Stimulated activated naive CD8-positive, alpha-beta T cell treated with anti-CD3 and anti-CD28 coated beads, Interleukin-15, Interleukin-2, amounts not matched to agents 100 U/mL and 50 U/mL, for 24 hours (primary cell): Measurements from ENCODE around the gene CHST15.

Source experiments
- ATAC-seq: fragments of 150-1000 bp; cut with Tn5 transposase; one replicate; pipeline ENCODE4 v1.10.0; 2021
- DNase-seq: peaks from one replicate; pipeline ENCODE4 v3.0.0; 2021

The CHST15 gene

GRCh38 chr10:124064676-124065075 lies 28.7 kb downstream of the CHST15 start:
- ATAC-seq, result no peak
- DNase-seq, result no peak

GRCh38 chr10:124063750-124064603 lies 29.4 kb downstream of the CHST15 start:
- ATAC-seq (no peak), DNase-seq (no peak)

DNA sequence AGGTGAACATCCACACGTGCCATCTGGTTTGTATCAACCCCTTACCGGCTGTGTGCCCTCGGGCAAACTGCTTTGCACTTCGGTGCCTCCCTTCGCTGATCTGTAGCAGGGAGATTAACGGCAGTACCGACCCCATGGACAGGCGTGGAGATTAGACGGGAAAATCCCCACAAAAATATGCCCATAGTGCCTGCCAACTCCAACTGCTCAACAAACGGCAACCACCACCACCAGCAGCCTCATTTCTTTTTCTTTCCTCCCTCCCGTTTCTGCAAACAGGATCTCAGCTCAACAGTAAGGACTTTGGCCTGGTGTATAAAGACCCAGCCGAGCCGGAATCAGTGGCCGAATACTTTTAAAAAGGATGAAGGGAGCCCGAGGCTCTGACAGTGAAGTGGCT lies 31.0 kb downstream of the CHST15 start:
- DNase-seq (no peak), ATAC-seq (no peak)

- ATAC-seq (no peak), DNase-seq (no peak)
Measured at GRCh38 chr10:124061030-124061429, 32.4 kb downstream of the CHST15 start.

DNA sequence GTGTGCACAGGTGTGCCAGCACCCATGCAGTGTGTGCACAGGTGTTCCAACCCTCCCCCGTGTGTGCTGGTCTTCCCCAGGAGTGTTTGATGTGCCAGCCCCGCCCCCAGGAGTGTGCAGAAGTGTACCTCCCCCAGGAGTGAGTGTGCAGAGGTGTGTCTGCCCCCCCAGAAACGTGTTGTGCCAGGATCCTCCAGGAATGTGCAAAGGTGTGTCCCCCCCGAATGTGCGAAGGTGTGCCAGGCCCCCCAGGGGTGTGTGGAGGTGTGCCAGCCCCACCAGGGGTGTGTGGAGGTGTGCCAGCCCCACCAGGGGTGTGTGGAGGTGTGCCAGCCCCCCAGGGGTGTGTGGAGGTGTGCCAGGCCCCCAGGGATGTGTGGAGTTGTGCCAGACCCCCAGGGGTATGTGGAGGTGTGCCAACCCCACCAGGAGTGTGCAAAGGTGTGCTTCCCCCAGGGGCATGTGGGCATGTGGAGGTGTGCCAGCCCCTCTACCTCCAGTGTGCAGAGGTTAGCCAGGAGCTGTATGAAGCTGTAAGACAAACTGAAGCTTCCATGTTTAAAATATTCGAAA lies 33.2 kb downstream of the CHST15 start:
- no peak for DNase-seq
- ATAC-seq, result no peak

GRCh38 chr10:124059551-124059950 lies 33.8 kb downstream of the CHST15 start:
- no peak for DNase-seq
- no peak for ATAC-seq

GRCh38 chr10:124058346-124059003 lies 34.9 kb downstream of the CHST15 start:
- no peak for ATAC-seq
- no peak for DNase-seq

GRCh38 chr10:124057601-124058000 lies 35.8 kb downstream of the CHST15 start:
- no peak for ATAC-seq
- DNase-seq, result no peak

- no peak for ATAC-seq
- no peak for DNase-seq
Measured at GRCh38 chr10:124056337-124056980, 36.9 kb downstream of the CHST15 start.

GRCh38 chr10:124053971-124054370 lies 39.4 kb downstream of the CHST15 start:
- no peak for DNase-seq
- ATAC-seq, result no peak

DNA sequence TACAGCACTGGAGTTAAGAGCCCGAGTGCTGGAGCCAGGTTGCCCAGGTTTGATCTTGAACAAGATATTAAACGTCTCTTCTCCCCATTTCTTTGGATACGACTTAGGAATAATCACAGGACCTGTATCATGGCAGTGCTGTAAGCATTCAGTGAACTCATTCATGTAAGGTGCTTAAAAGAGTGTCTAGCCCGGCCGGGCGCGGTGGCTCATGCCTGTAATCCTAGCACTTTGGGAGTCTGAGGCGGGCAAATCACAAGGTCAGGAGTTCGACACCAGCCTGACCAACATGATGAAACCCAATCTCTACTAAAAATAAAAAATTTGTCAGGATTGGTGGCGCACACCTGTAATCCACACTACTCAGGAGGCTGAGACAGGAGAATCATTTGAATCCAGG lies 40.8 kb downstream of the CHST15 start:
- no peak for DNase-seq
- ATAC-seq, result no peak

DNA sequence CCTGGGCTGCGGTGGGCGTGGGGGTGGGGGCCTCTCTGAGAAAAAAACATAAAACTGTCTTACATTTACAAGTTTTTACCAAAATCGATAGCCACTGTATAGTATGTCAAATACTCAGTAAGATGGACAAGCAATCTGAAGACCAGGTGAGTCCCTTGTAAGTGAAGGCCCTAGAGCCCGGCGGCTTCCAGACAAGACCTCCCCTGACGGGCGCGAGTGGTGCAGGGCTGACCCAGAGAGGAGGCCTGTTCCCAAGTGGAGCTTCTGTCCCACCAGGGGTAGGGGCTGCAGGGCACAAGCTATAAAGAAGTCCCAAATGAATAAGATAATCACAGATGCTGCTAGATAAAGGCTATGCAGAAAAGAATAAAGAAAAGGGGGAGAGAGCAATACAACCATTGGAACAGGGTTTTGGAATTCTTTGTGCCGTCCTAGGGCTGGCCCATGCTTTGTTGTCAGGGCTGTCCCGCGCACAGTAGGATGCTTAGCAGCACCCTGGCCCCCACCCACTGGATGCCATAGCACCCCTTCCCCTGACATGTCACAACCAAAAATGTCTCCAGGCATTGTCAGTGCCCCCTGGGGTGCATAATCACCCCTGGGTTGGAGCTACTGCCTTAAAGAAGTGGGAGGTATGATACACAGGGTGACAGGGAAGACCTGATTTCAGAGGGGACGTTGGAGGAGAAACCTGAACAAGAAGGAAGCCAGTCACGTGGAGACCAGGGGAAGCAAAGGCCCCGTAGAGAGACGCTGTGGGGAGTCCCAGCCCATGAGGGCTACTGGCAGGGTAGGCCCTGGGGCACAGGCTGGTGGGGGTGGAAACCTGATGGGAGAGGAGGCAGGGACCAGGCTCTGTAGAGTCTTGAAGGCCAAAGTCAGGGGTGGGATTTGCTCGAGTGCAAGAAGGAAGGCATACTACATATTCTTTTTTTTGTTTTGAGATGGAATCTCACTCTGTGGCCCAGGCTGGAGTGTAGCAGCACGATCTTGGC lies 43.1 kb downstream of the CHST15 start:
- no peak for DNase-seq
- ATAC-seq, result no peak

DNA sequence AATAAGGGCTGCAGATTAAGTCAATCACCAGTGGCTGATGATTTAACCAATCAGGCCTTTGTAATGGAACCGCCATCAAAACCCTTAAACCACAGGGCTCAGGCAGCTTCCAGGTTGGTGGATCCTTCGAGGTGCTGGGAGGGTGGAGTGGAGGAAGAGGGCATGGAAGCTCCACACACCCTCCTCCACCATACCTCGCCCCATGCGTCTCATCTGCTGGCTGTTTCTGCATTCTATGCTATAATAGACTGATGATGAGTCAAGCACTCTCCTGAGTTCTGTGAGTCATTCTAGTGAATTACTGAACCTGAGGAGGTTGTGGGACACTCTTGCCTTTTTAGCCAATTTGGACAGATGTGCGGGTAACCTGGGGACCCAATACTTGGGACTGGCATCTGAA lies 43.9 kb downstream of the CHST15 start:
- DNase-seq (no peak), ATAC-seq (no peak)

DNA sequence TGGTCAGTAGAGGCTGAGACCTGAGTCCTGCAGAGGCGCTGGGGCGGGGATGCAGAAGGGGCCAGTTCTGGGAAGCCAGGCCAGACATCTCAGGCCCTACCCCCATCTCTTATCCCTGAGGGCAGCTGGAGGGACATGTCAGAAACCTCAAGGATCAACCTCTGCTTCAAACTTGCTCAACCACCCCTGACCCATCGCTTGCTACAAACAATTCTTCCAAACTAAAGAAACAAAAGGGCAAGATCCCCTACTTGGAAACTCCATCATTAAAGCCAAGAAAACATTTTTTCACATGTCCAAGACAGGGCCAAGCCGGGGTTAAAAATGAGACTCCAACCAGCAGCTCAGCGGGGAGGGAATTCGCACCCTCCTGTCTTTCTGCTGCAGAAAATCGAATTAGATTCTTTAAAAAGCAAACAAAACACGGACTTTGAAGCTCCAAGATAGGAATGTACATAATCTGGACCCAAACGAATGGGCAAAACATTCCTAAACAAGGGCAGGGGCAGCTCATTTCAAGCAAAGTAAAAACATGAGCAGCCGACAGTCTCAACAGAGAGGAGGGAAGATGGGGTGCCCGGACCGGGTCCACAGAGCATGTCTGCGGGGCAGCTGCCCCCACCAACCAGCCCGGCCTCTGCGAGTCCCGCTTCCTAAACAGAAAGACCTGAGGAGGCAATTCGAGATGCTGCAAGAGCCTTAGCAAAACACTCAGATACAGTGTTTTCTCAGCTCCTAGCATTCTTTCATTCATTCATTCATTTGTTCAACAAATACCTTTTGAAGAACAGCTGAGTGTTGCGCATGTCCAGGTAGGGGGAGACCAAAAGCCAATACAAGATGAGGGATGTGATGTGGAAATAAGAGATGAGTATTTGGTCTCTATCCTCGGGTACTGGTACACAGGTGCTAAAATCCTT lies 44.8 kb downstream of the CHST15 start:
- ATAC-seq, result no peak
- DNase-seq, result no peak

GRCh38 chr10:124047427-124048152 lies 45.8 kb downstream of the CHST15 start:
- ATAC-seq, result no peak
- no peak for DNase-seq

GRCh38 chr10:124045801-124046355 lies 47.5 kb downstream of the CHST15 start:
- ATAC-seq, result no peak
- no peak for DNase-seq

- ATAC-seq (no peak), DNase-seq (no peak)
Measured at GRCh38 chr10:124045276-124045675, 48.1 kb downstream of the CHST15 start.

DNA sequence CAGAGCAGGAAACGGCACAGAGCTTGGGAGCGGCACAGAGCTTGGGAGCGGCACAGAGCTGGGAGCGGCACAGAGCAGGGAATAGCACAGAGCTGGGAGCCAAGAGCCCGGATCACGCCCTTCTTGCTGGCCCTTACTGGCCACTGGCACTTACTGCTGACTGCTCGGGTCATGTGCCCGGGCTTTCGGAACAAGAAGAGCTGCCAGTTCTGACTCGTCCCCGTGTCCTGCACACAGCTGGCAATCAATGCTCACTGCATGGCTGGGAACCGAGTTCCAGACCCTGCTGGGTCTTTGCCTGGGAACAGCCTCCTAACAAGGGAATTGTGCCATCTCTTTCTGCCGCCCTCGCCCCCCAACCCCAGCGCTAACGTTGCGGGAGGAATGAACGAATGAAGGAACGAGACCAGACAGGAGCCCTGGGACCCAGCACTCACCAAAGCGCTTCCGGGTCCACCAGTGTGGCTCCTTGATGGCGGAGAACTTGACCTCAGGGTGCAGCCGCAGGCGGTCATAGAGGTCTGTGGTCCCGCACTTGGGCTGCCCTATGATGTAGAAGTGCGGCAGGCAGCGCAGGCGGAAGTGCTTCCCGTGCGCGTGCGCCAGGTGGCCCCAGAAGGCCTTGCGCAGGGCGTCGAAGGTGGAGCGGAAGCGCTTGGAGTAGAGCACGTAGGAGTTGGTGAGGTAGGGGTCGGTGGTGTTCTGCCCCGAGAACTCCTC lies 49.1 kb downstream of the CHST15 start:
- ATAC-seq (no peak), DNase-seq (no peak)
